Astrocyte of the hippocampus (primary cell): ENCODE results near the gene NTHL1.

Experiments used
- DNase-seq: peaks from one replicate; pipeline ENCODE4 v3.0.0; 2011; ENCODE audit warnings: low read depth, low spot score

NTHL1 gene

GRCh38 chr16:1991948-1992703 is 55.5 kb downstream of the NTHL1 start:
- DNase-seq: peak; percentile 96

GRCh38 chr16:1991588-1991947 is 56.1 kb downstream of the NTHL1 start:
- no peak for DNase-seq

- no peak for DNase-seq
Measured at GRCh38 chr16:1991135-1991551, 56.5 kb downstream of the NTHL1 start.

- DNase-seq: no peak
Measured at GRCh38 chr16:1990351-1991134, 57.1 kb downstream of the NTHL1 start.

GRCh38 chr16:1990101-1990350 is 57.6 kb downstream of the NTHL1 start:
- DNase-seq: no peak
